A549 (cell line): Measurements from ENCODE around the gene IARS2. TPM values are rescaled to one million over a fixed set of nuclear protein-coding genes. Genes with fewer than 3 reads are reported as not detected.

Source experiments
- ATAC-seq, 2 experiments: fragments of 200-7000 bp in 1 of 2; fragments of >200 bp in 1 of 2; cut with Nextera tagmentation in 1 of 2; cut with Tn5 transposase in 1 of 2; 3 replicates each; pipeline versions ENCODE4 v1.8.0 to v1.9.1; 2018 to 2020; ENCODE audit warnings: mild to moderate bottlenecking in 1 of 2, moderate library complexity in 1 of 2
- CTCF ChIA-PET: fragments of 300-600 bp; sonication (Branson Sonifier 250); formaldehyde crosslinking; extraction: SDS; loops from one replicate; lab custom pipeline; 2021; ENCODE audit warnings: antibody characterized with exemption, inconsistent platforms; lab: Yijun Ruan, JAX
- POLR2A ChIA-PET: fragments of 350-600 bp; formaldehyde crosslinking; extraction: SDS; loops from one replicate; lab custom pipeline; 2021; ENCODE audit warnings: antibody characterized with exemption, inconsistent platforms; lab: Yijun Ruan, JAX
- DNase-seq, 2 experiments: peaks; one replicate each; pipeline versions ENCODE4 v3.0.0 to v3.0.0-alpha.2; 2011 to 2016; ENCODE audit warnings: low read depth in 1 of 2, low spot score in 1 of 2
- FAIRE-seq: peaks from 2 replicates; lab custom pipeline; 2011; peaks lifted over from hg19 to GRCh38; lab: Jason Lieb, UNC
- H3K27ac ChIP-seq, 2 experiments: fragments of >200 bp; sonication (Bioruptor Twin); formaldehyde crosslinking; 3 replicates each; pipeline ENCODE4 v1.5.1; 2016 to 2017
- H3K4me1 ChIP-seq: fragments of >200 bp; sonication (Bioruptor Twin); formaldehyde crosslinking; 3 replicates; pipeline ENCODE4 v1.6.1; 2016
- H3K4me2 ChIP-seq: fragments of >200 bp; sonication (Bioruptor Twin); formaldehyde crosslinking; 3 replicates; pipeline ENCODE4 v1.6.1; 2016
- H3K4me3 ChIP-seq: fragments of >200 bp; sonication (Bioruptor Twin); formaldehyde crosslinking; 3 replicates; pipeline ENCODE4 v1.5.1; 2016
- H3K9me3 ChIP-seq: fragments of >200 bp; sonication (Bioruptor Twin); formaldehyde crosslinking; 3 replicates; pipeline ENCODE4 v1.6.1; 2016
- BHLHE40 ChIP-seq: IDR thresholded peaks from 2 replicates; pipeline ENCODE4 v1.6.1; 2012; ENCODE audit warnings: low read depth, low read length, inconsistent platforms
- CHD4 ChIP-seq: fragments of 200-600 bp; sonication (generic); IDR thresholded peaks from 2 replicates; pipeline ENCODE4 v1.6.1; 2016; ENCODE audit warnings: antibody characterized with exemption, mild to moderate bottlenecking, borderline replicate concordance
- EP300 ChIP-seq, 2 experiments: fragments of >200 bp; sonication (Bioruptor Twin); formaldehyde crosslinking; IDR thresholded peaks; 2 replicates in 1 of 2; 3 replicates in 1 of 2; pipeline ENCODE4 v1.6.1; 2016 to 2017
- FOSB ChIP-seq: fragments of 250-450 bp; sonication (Bioruptor Pico); IDR thresholded peaks from 2 replicates; pipeline ENCODE4 v1.5.0; 2020; ENCODE audit warnings: mild to moderate bottlenecking, moderate library complexity
- FOSL2 ChIP-seq, 2 experiments: fragments of 450-650 bp in 1 of 2; fragments of >200 bp in 1 of 2; sonication (Bioruptor Twin) in 1 of 2; formaldehyde crosslinking; IDR thresholded peaks; 2 replicates each; pipeline versions ENCODE4 v1.5.0 to v1.6.1; 2016 to 2020; ENCODE audit warnings: mild to moderate bottlenecking in 1 of 2, moderate library complexity in 1 of 2
- HEYL ChIP-seq: fragments of 250-450 bp; sonication (Bioruptor Pico); IDR thresholded peaks from 2 replicates; pipeline ENCODE4 v1.8.0; 2021; ENCODE audit warnings: mild to moderate bottlenecking, moderate library complexity
- HOXB13 ChIP-seq: fragments of 250-450 bp; sonication (Bioruptor Pico); IDR thresholded peaks from 2 replicates; pipeline ENCODE4 v1.5.0; 2020; ENCODE audit warnings: low read depth, mild to moderate bottlenecking, moderate library complexity
- HOXB5 ChIP-seq: fragments of 250-450 bp; sonication (Bioruptor Pico); IDR thresholded peaks from 2 replicates; pipeline ENCODE4 v1.5.0; 2020; ENCODE audit warnings: mild to moderate bottlenecking, moderate library complexity
- JUN ChIP-seq, 2 experiments: fragments of >200 bp; sonication (Bioruptor Twin); formaldehyde crosslinking; IDR thresholded peaks; 2 replicates in 1 of 2; 3 replicates in 1 of 2; pipeline ENCODE4 v1.6.1; 2016 to 2017
- KDM1A ChIP-seq: fragments of 200-600 bp; sonication (generic); IDR thresholded peaks from 2 replicates; pipeline ENCODE4 v1.6.1; 2016; ENCODE audit warnings: low read depth, mild to moderate bottlenecking
- KDM5A ChIP-seq: fragments of 200-600 bp; sonication (generic); IDR thresholded peaks from 2 replicates; pipeline ENCODE4 v1.6.1; 2016; ENCODE audit warnings: antibody characterized with exemption, mild to moderate bottlenecking
- NFE2L2 ChIP-seq: fragments of 150-350 bp; conservative IDR thresholded peaks from 2 replicates; pipeline ENCODE4 v1.6.1; 2014; ENCODE audit warnings: low read length
- POLR2AphosphoS2 ChIP-seq: conservative IDR thresholded peaks from 2 replicates; pipeline ENCODE4 v1.6.1; 2012; ENCODE audit warnings: low read length, improper control_type of control experiment, inconsistent platforms
- ZC3H11A ChIP-seq: fragments of 450-650 bp; IDR thresholded peaks from 2 replicates; pipeline ENCODE4 v1.6.1; 2014; ENCODE audit warnings: antibody characterized with exemption, mild to moderate bottlenecking
- ZSCAN20 ChIP-seq: fragments of 250-450 bp; sonication (Bioruptor Pico); IDR thresholded peaks from 2 replicates; pipeline ENCODE4 v1.8.0; 2022; ENCODE audit warnings: mild to moderate bottlenecking, moderate library complexity
- WGBS: methylation state at CpG from one replicate; pipeline ENCODE4 v1.1.6; 2017; ENCODE audit errors: missing lambda C conversion rate; 5-methylcytosine and 5-hydroxymethylcytosine counted together
- polyA plus RNA-seq, 4 experiments: library from polyadenylated mRNA; depleted of rRNA in 3 of 4; stranded (reverse); fragments of >200 nt; fragmentation: RNase III in 1 of 4; extraction: RNeasy Plus Mini Kit Qiagen cat#74134 plus additional on column Dnase treatment in 1 of 4; gene quantifications; 2 replicates in 3 of 4; 3 replicates in 1 of 4; pipeline ENCODE4 v1.2.3, GENCODE V29; 2011 to 2017
- TF ChIP-seq, protein P1 (sequence below): fragments of 200-600 bp; sonication (generic); IDR thresholded peaks from 2 replicates; pipeline ENCODE4 v1.6.1; 2016; ENCODE audit warnings: antibody characterized with exemption, mild to moderate bottlenecking, moderate library complexity
- TF ChIP-seq, protein P2 (sequence below): IDR thresholded peaks from 2 replicates; pipeline ENCODE4 v1.6.1; 2012
- TF ChIP-seq, protein P3 (sequence below): fragments of 450-650 bp; IDR thresholded peaks from 2 replicates; pipeline ENCODE4 v1.6.1; 2014; ENCODE audit warnings: antibody characterized with exemption

IARS2 gene
- polyA plus RNA-seq, 2 of the 4 experiments (the other 2 are of a cell fraction) = 66.7 to 115 TPM

DNA sequence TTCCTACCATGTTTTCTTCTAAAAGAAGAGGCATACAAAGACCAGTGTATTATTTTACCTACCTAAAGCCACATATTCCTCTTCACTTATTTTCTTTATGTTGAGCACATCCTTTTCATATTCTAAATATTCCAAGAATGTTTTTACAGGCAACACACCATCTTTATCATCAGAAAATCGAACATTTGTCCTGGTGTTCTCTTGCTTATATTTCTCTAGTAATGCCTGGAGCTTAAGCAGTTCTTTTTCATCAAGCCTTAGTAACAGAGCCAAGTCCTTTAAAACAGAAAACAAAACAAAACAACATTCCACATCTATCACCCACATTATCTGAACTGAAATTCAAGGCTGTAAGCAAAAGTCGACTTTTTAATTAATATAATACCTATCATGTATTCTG lies 88.7 kb downstream of the IARS2 start (continued):
- TF ChIP-seq POLR2AphosphoS2 = no peak
- TF ChIP-seq, protein P1, sequence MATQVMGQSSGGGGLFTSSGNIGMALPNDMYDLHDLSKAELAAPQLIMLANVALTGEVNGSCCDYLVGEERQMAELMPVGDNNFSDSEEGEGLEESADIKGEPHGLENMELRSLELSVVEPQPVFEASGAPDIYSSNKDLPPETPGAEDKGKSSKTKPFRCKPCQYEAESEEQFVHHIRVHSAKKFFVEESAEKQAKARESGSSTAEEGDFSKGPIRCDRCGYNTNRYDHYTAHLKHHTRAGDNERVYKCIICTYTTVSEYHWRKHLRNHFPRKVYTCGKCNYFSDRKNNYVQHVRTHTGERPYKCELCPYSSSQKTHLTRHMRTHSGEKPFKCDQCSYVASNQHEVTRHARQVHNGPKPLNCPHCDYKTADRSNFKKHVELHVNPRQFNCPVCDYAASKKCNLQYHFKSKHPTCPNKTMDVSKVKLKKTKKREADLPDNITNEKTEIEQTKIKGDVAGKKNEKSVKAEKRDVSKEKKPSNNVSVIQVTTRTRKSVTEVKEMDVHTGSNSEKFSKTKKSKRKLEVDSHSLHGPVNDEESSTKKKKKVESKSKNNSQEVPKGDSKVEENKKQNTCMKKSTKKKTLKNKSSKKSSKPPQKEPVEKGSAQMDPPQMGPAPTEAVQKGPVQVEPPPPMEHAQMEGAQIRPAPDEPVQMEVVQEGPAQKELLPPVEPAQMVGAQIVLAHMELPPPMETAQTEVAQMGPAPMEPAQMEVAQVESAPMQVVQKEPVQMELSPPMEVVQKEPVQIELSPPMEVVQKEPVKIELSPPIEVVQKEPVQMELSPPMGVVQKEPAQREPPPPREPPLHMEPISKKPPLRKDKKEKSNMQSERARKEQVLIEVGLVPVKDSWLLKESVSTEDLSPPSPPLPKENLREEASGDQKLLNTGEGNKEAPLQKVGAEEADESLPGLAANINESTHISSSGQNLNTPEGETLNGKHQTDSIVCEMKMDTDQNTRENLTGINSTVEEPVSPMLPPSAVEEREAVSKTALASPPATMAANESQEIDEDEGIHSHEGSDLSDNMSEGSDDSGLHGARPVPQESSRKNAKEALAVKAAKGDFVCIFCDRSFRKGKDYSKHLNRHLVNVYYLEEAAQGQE = no peak
- TF ChIP-seq, protein P2, sequence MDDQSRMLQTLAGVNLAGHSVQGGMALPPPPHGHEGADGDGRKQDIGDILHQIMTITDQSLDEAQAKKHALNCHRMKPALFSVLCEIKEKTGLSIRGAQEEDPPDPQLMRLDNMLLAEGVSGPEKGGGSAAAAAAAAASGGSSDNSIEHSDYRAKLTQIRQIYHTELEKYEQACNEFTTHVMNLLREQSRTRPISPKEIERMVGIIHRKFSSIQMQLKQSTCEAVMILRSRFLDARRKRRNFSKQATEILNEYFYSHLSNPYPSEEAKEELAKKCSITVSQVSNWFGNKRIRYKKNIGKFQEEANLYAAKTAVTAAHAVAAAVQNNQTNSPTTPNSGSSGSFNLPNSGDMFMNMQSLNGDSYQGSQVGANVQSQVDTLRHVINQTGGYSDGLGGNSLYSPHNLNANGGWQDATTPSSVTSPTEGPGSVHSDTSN = no peak

DNA sequence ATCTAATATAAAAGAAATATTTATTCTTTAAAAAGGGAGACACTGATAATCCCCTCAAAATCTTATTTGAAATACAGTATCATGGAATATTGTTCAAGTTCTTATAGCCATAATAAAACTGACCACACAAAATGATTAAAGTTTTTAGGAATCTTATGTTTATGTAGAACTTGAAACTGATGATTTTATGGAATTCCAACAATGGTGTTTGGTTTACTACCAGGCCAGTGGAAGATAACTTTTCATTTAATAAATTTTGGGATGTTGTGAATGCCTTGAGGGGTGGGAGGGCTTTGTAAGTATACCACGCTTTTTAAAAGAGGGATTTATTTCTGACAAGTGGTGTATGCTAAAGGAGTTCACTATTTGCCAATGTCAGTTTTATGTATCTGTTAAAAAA lies 90.6 kb downstream of the IARS2 start:
- Histone ChIP-seq H3K9me3 (no peaks in the 10 kb centered on the region), H3K27ac (no peak overlapping the region), H3K4me1 (no peaks in the 10 kb centered on the region), H3K4me2 (no peak overlapping the region), H3K4me3 (no peak overlapping the region)
- TF ChIP-seq HEYL (CRISPR knock-in tag) (no peak), ZSCAN20 (CRISPR knock-in tag) (no peak)
- DNase-seq (no peak), FAIRE-seq (no peak), ATAC-seq (no peak)
- POLR2A ChIA-PET = no interaction called here
- CTCF ChIA-PET = no interaction called here
- 90% methylated on average over 1 of the region's 1 CpG for WGBS

DNA sequence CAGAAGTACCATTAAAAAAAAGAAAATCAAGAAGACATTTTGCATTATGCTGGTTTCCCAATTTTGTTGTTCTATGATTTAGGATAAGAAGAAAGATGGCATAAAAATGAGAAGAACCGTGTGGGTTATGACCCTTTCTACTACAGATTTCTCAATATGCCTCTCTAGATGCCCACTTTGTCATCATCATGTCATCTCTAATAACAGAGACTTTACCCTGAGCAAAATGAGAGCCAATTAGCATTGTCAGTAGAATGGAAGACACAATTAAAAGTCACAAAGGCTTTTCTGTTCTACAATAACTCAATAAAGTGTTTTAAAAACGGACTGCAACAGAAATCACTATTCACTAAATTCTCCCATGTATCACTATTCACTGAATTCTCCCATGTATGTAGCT lies 92.8 kb downstream of the IARS2 start:
- ATAC-seq = no peak
- no peaks in the 10 kb centered on the region for H3K9me3 ChIP-seq
- no peak overlapping the region for H3K27ac ChIP-seq
- CTCF ChIA-PET = interaction anchor here (0.6 to 2.0 kb wide), 4 partner anchors 50 to 590 kb away, joined by 3 to 5 read pairs (median 4); partner anchors contain the start of gene MTARC2
- TF ChIP-seq JUN (IDR thresholded peaks at IDR 0.05) = no peak
- TF ChIP-seq HOXB13 (CRISPR knock-in tag) = no peak
- no peak for TF ChIP-seq ZSCAN20 (CRISPR knock-in tag)
- TF ChIP-seq NFE2L2 = no peak
- TF ChIP-seq ZC3H11A = no peak
- no peak for TF ChIP-seq FOSB (CRISPR knock-in tag)
- TF ChIP-seq, all 56 proteins: peak for 0
- FAIRE-seq = no peak
- 85% methylated on average over 2 of the region's 2 CpGs for WGBS
- Histone ChIP-seq H3K4me1 (no peaks in the 10 kb centered on the region), H3K4me3 (no peak overlapping the region), H3K4me2 (no peak overlapping the region)
- no peak for DNase-seq
- POLR2A ChIA-PET = no interaction called here

DNA sequence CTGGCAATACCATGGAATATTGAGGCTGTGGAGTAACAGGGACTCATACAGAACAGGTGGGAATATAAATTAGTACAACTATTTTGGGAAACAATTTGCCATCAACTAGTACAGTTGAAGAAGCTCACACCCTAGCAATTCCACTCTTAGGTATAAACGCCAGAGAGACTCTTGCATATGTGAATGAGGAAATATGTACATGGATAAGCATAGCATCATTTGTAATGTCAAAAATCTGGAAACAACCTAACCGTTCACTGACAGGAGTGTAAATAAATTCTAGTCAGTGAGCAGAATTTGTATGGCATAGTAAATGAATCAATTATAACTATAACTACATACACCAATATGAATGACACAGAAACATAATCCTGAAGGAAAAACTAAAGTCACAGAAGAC lies 94.6 kb downstream of the IARS2 start:
- CTCF ChIA-PET = interaction anchor here (1.2 to 2.0 kb wide), 3 partner anchors 11 to 588 kb away, joined by 3 to 5 read pairs (median 4); no protein-coding TSS in a partner anchor

More for the DNA sequence above, 94.6 kb downstream of the IARS2 start:
- POLR2A ChIA-PET = no interaction called here
- Histone ChIP-seq H3K4me2 (no peak overlapping the region), H3K4me3 (no peak overlapping the region), H3K4me1 (no peaks in the 10 kb centered on the region), H3K9me3 (no peaks in the 10 kb centered on the region), H3K27ac (no peak overlapping the region)
- WGBS = 88% methylated on average over 2 of the region's 2 CpGs
- FAIRE-seq (no peak), DNase-seq (no peak), ATAC-seq (no peak)
- TF ChIP-seq KDM1A (no peak), HOXB5 (no peak), EP300 (IDR thresholded peaks at IDR 0.05) (no peak), BHLHE40 (no peak), NFE2L2 (no peak), CHD4 (no peak), KDM5A (no peak), FOSL2 (IDR thresholded peaks at IDR 0.05) (no peak), FOSL2 (CRISPR knock-in tag; IDR thresholded peaks at IDR 0.05) (no peak)
- TF ChIP-seq, protein P3, sequence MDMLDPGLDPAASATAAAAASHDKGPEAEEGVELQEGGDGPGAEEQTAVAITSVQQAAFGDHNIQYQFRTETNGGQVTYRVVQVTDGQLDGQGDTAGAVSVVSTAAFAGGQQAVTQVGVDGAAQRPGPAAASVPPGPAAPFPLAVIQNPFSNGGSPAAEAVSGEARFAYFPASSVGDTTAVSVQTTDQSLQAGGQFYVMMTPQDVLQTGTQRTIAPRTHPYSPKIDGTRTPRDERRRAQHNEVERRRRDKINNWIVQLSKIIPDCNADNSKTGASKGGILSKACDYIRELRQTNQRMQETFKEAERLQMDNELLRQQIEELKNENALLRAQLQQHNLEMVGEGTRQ = no peak
- TF ChIP-seq, protein P2 = no peak
